ENCODE results near the gene TMEM18.

TMEM18 gene

DNA sequence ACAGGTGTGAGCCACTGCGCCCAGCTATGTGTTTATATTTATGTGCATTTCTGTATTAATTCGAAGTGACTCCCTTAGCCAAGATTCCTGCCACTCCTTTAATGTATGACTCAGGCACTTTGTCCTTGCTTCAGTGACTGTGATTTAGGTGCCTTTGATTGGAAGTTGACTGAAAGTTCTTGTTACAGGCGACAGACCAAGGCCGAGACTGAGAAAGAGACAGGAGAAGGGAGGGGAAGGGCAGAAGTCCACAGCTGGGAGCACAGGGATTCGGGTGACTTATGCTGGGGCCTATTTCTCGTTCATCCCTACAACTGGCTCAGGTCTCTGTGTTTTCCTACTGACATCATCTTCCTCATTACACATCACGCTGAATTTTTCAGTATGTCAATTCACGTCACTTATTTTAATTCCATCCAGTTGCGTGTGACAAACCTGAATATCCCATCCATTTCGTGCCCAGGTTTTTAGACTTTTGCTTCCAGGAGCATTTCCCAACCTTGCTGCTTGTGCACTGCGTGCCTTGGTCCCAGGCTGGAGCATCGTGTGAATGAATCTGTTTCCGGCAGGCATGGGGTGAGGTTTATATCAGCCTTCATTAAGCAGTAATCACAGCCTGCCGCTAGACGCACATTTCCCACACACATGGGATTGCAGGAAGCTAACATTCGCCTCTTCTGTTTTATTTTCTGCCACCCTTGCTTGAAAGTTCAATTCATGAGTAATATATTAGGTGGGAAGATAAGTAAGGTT lies 42.4 kb downstream of the TMEM18 start:
- Histone ChIP-seq H3K36me3 (ENCODE audit: control insufficient read depth in 2 of 2, insufficient read depth in 1 of 2, low read length in 2 of 2) (no peaks in the 10 kb centered on the region), H3K4me1 (ENCODE audit: control insufficient read depth, insufficient read depth, low read length) (no peaks in the 10 kb centered on the region), H3K4me3 (ENCODE audit: low read depth, low read length) (no peak overlapping the region), H3K27ac (ENCODE audit: extremely low read depth, low read depth, low read length) (no peak overlapping the region), H3K9me3 (ENCODE audit: control insufficient read depth, insufficient read depth, low read depth, low read length) (no peaks in the 10 kb centered on the region)
- TF ChIP-seq, protein P1, sequence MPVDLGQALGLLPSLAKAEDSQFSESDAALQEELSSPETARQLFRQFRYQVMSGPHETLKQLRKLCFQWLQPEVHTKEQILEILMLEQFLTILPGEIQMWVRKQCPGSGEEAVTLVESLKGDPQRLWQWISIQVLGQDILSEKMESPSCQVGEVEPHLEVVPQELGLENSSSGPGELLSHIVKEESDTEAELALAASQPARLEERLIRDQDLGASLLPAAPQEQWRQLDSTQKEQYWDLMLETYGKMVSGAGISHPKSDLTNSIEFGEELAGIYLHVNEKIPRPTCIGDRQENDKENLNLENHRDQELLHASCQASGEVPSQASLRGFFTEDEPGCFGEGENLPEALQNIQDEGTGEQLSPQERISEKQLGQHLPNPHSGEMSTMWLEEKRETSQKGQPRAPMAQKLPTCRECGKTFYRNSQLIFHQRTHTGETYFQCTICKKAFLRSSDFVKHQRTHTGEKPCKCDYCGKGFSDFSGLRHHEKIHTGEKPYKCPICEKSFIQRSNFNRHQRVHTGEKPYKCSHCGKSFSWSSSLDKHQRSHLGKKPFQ (tag by site-specific recombination; IDR thresholded peaks at IDR 0.05) = no peak
- no peak for TF ChIP-seq ZNF37A (tag by site-specific recombination; IDR thresholded peaks at IDR 0.05)
- CTCF ChIA-PET = interaction anchor here (0.6 to 1.9 kb wide), 7 partner anchors 9 to 426 kb away, joined by 3 to 7 read pairs (median 4); no protein-coding TSS in a partner anchor
- POLR2A ChIA-PET = no interaction called here

DNA sequence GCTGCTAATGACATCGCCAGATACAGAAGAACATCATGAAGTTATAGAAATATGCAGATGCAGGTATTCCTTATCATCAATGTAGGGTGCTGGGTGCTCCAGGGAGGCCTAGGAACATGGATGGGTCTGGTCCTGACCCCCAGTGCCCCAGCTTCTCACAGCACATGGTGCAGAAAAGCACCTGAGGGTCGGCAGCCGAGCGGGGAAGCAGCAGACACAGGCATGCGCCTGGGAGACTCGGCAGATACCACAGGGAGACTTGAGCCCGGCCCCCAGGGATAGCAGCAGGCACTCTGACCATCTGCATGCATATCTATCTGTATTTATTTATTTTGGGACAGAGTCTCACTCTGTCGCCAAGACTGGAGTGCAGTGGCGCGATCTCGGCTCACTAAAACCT lies 43.2 kb downstream of the TMEM18 start:
- ChIA-PET CTCF (interaction anchor here (0.6 to 0.8 kb wide), 4 partner anchors 18 to 425 kb away, joined by 3 to 4 read pairs (median 4); no protein-coding TSS in a partner anchor), POLR2A (no interaction called here)
- Histone ChIP-seq H3K27ac (ENCODE audit: extremely low read depth, low read depth, low read length) (no peak overlapping the region), H3K4me3 (ENCODE audit: low read depth, low read length) (no peak overlapping the region), H3K9me3 (ENCODE audit: control insufficient read depth, insufficient read depth, low read depth, low read length) (no peaks in the 10 kb centered on the region), H3K36me3 (ENCODE audit: control insufficient read depth in 2 of 2, insufficient read depth in 1 of 2, low read length in 2 of 2) (no peaks in the 10 kb centered on the region), H3K4me1 (ENCODE audit: control insufficient read depth, insufficient read depth, low read length) (no peaks in the 10 kb centered on the region)
- no peak for TF ChIP-seq ZNF302 (tag by site-specific recombination; IDR thresholded peaks at IDR 0.05; ENCODE audit: low read depth)
- no peak for TF ChIP-seq ZNF785 (tag by site-specific recombination; IDR thresholded peaks at IDR 0.05)
- no peak for TF ChIP-seq TRIM28 (IDR thresholded peaks at IDR 0.05; ENCODE audit: borderline replicate concordance, low read length)
- no peak for TF ChIP-seq ZNF664 (tag by site-specific recombination; IDR thresholded peaks at IDR 0.05)
- no peak for TF ChIP-seq SCRT2 (tag by site-specific recombination; IDR thresholded peaks at IDR 0.05)
- no peak for TF ChIP-seq ZNF621 (tag by site-specific recombination; IDR thresholded peaks at IDR 0.05)
- TF ChIP-seq ZNF624 (tag by site-specific recombination; IDR thresholded peaks at IDR 0.05) = no peak
- TF ChIP-seq, protein P2, sequence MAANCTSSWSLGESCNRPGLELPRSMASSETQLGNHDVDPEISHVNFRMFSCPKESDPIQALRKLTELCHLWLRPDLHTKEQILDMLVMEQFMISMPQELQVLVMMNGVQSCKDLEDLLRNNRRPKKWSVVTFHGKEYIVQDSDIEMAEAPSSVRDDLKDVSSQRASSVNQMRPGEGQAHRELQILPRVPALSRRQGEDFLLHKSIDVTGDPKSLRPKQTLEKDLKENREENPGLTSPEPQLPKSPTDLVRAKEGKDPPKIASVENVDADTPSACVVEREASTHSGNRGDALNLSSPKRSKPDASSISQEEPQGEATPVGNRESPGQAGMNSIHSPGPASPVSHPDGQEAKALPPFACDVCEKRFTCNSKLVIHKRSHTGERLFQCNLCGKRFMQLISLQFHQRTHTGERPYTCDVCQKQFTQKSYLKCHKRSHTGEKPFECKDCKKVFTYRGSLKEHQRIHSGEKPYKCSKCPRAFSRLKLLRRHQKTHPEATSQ (tag by site-specific recombination; IDR thresholded peaks at IDR 0.05) = no peak
- no peak for TF ChIP-seq ZNF501 (tag by site-specific recombination; IDR thresholded peaks at IDR 0.05)
- TF ChIP-seq, protein P3, sequence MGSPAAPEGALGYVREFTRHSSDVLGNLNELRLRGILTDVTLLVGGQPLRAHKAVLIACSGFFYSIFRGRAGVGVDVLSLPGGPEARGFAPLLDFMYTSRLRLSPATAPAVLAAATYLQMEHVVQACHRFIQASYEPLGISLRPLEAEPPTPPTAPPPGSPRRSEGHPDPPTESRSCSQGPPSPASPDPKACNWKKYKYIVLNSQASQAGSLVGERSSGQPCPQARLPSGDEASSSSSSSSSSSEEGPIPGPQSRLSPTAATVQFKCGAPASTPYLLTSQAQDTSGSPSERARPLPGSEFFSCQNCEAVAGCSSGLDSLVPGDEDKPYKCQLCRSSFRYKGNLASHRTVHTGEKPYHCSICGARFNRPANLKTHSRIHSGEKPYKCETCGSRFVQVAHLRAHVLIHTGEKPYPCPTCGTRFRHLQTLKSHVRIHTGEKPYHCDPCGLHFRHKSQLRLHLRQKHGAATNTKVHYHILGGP (tag by site-specific recombination; IDR thresholded peaks at IDR 0.05) = no peak

DNA sequence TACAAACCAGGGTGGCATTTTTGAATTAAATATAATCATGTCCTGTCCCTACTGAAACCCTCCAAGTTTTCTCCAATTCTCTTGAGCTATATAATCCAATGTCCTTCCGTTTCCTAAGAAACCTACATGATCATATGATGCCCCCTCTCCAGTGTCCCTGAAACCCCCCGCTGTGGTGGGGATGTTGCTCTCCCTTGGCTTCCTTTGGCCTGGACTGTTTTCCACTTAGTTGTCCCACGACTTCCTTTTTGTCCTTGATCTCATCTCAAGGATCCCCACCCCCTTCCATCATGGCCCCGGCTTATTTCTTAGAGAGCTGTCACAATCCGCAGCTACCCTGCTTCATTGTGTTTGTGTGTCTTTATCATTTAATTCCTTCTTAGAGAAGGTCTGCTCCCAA lies 43.8 kb downstream of the TMEM18 start:
- H3K27ac ChIP-seq (ENCODE audit: extremely low read depth, low read depth, low read length) = no peak overlapping the region
- CTCF ChIA-PET = interaction anchor here (0.6 to 0.8 kb wide), 2 partner anchors 19 to 98 kb away, joined by 3 read pairs; no protein-coding TSS in a partner anchor
- POLR2A ChIA-PET = no interaction called here
- H3K4me3 ChIP-seq (ENCODE audit: low read depth, low read length) = no peak overlapping the region
- no peaks in the 10 kb centered on the region for H3K9me3 ChIP-seq (ENCODE audit: control insufficient read depth, insufficient read depth, low read depth, low read length)
- H3K4me1 ChIP-seq (ENCODE audit: control insufficient read depth, insufficient read depth, low read length) = no peaks in the 10 kb centered on the region
- no peaks in the 10 kb centered on the region for H3K36me3 ChIP-seq (ENCODE audit: control insufficient read depth in 2 of 2, insufficient read depth in 1 of 2, low read length in 2 of 2)
- TF ChIP-seq ZNF416 (tag by site-specific recombination; IDR thresholded peaks at IDR 0.05) (no peak), ZNF394 (tag by site-specific recombination; IDR thresholded peaks at IDR 0.05; ENCODE audit: borderline replicate concordance) (no peak), ZFP41 (tag by site-specific recombination; IDR thresholded peaks at IDR 0.05; ENCODE audit: borderline replicate concordance) (no peak), GLIS1 (tag by site-specific recombination; IDR thresholded peaks at IDR 0.05) (no peak), ZNF624 (tag by site-specific recombination; IDR thresholded peaks at IDR 0.05) (no peak), KLF16 (tag by site-specific recombination; IDR thresholded peaks at IDR 0.05) (no peak), ZNF292 (tag by site-specific recombination; IDR thresholded peaks at IDR 0.05; ENCODE audit: borderline replicate concordance, low read depth) (no peak), ZBTB7A (tag by site-specific recombination; IDR thresholded peaks at IDR 0.05; ENCODE audit: low read depth) (no peak), ZNF501 (tag by site-specific recombination; IDR thresholded peaks at IDR 0.05) (no peak), ZNF10 (tag by site-specific recombination; IDR thresholded peaks at IDR 0.05) (no peak), ZNF776 (tag by site-specific recombination; IDR thresholded peaks at IDR 0.05; ENCODE audit: borderline replicate concordance) (no peak), ZNF354C (tag by site-specific recombination; IDR thresholded peaks at IDR 0.05; ENCODE audit: borderline replicate concordance, low read depth) (no peak), ZNF600 (tag by site-specific recombination; IDR thresholded peaks at IDR 0.05) (no peak)
- TF ChIP-seq, protein P2 (tag by site-specific recombination; IDR thresholded peaks at IDR 0.05) = no peak
- TF ChIP-seq, protein P4, sequence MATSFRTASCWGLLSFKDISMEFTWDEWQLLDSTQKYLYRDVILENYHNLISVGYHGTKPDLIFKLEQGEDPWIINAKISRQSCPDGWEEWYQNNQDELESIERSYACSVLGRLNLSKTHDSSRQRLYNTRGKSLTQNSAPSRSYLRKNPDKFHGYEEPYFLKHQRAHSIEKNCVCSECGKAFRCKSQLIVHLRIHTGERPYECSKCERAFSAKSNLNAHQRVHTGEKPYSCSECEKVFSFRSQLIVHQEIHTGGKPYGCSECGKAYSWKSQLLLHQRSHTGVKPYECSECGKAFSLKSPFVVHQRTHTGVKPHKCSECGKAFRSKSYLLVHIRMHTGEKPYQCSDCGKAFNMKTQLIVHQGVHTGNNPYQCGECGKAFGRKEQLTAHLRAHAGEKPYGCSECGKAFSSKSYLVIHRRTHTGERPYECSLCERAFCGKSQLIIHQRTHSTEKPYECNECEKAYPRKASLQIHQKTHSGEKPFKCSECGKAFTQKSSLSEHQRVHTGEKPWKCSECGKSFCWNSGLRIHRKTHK (tag by site-specific recombination; IDR thresholded peaks at IDR 0.05) = no peak

Measured in HEK293 (cell line).